Measurements from ENCODE around the gene CCDC92B.

- TF ChIP-seq, protein P1, sequence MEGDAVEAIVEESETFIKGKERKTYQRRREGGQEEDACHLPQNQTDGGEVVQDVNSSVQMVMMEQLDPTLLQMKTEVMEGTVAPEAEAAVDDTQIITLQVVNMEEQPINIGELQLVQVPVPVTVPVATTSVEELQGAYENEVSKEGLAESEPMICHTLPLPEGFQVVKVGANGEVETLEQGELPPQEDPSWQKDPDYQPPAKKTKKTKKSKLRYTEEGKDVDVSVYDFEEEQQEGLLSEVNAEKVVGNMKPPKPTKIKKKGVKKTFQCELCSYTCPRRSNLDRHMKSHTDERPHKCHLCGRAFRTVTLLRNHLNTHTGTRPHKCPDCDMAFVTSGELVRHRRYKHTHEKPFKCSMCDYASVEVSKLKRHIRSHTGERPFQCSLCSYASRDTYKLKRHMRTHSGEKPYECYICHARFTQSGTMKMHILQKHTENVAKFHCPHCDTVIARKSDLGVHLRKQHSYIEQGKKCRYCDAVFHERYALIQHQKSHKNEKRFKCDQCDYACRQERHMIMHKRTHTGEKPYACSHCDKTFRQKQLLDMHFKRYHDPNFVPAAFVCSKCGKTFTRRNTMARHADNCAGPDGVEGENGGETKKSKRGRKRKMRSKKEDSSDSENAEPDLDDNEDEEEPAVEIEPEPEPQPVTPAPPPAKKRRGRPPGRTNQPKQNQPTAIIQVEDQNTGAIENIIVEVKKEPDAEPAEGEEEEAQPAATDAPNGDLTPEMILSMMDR (IDR thresholded peaks at IDR 0.05): no peak
- TF ChIP-seq POLR2A (IDR thresholded peaks at IDR 0.05): no peak
- no peak for TF ChIP-seq EP300 (IDR thresholded peaks at IDR 0.05)
Observed at GRCh38 chr17:2749784-2750181, 331 bp upstream of the CCDC92B start.

Measured in upper lobe of left lung (tissue), 4 donors.